Measurements from ENCODE around the gene HADHB. TPM values are rescaled to one million over a fixed set of nuclear protein-coding genes. Genes with fewer than 3 reads are reported as not detected.
"Not testable (repeated sequence)": the region's sequence is repeated elsewhere in the genome, so short reads cannot be mapped to it uniquely, and the experiment has no call there.

Gene HADHB
- total RNA-seq, 3 donors from 2014 or later: 144 to 186 (median 149) TPM

GRCh38 chr2:26300234-26300925 lies 55.6 kb downstream of the HADHB start:
- Histone ChIP-seq H3K4me3 (no peak overlapping the region), H3K4me1 (ENCODE audit: low read depth) (peaks cover 8% of the 10 kb centered on the region), H3K9me3 (no peaks in the 10 kb centered on the region), H3K36me3 (ENCODE audit: low read depth) (no peaks in the 10 kb centered on the region)
- TF ChIP-seq CTCF (IDR thresholded peaks at IDR 0.05): no peak
- intact Hi-C loops (cut with DNase I, micrococcal nuclease): no loop called here
- DNase-seq (peak in 2 of 3 donors; percentile 55 to 56), ATAC-seq (peak; percentile 53)

GRCh38 chr2:26302846-26303245 lies 58.1 kb downstream of the HADHB start:
- Histone ChIP-seq H3K4me1 (ENCODE audit: low read depth) (peaks cover 8% of the 10 kb centered on the region), H3K36me3 (ENCODE audit: low read depth) (no peaks in the 10 kb centered on the region), H3K4me3 (no peak overlapping the region), H3K9me3 (no peaks in the 10 kb centered on the region)
- intact Hi-C loops (cut with DNase I, micrococcal nuclease): no loop called here
- TF ChIP-seq CTCF (IDR thresholded peaks at IDR 0.05): no peak
- ATAC-seq (no peak), DNase-seq (no peak)

- intact Hi-C loops (cut with DNase I, micrococcal nuclease); H3K9me3 ChIP-seq; H3K36me3 ChIP-seq (ENCODE audit: low read depth); H3K4me3 ChIP-seq; H3K4me1 ChIP-seq (ENCODE audit: low read depth): not testable (repeated sequence)
- DNase-seq (peak in 1 of 3 donors; percentile 53), ATAC-seq (peak; percentile 69)
These were observed 60.4 kb downstream of the HADHB start for GRCh38 chr2:26305094-26305493.

GRCh38 chr2:26305540-26305939 lies 60.8 kb downstream of the HADHB start:
- DNase-seq: no peak
- intact Hi-C loops (cut with DNase I, micrococcal nuclease): no loop called here
- H3K36me3 ChIP-seq (ENCODE audit: low read depth): no peaks in the 10 kb centered on the region
- ATAC-seq: no peak
- H3K4me3 ChIP-seq: no peak overlapping the region
- no peak for TF ChIP-seq CTCF (IDR thresholded peaks at IDR 0.05)
- H3K9me3 ChIP-seq: no peaks in the 10 kb centered on the region
- H3K4me1 ChIP-seq (ENCODE audit: low read depth): no peaks in the 10 kb centered on the region

- no peak for ATAC-seq
- H3K9me3 ChIP-seq: no peaks in the 10 kb centered on the region
- H3K36me3 ChIP-seq (ENCODE audit: low read depth): no peaks in the 10 kb centered on the region
- no peak overlapping the region for H3K4me3 ChIP-seq
- no peak for DNase-seq
- intact Hi-C loops (cut with DNase I, micrococcal nuclease): no loop called here
- TF ChIP-seq CTCF (IDR thresholded peaks at IDR 0.05): no peak
- no peaks in the 10 kb centered on the region for H3K4me1 ChIP-seq (ENCODE audit: low read depth)
These were observed 65.2 kb downstream of the HADHB start for GRCh38 chr2:26309921-26310320.

GRCh38 chr2:26312471-26312870 lies 67.7 kb downstream of the HADHB start:
- TF ChIP-seq CTCF (IDR thresholded peaks at IDR 0.05): no peak
- Histone ChIP-seq H3K4me1 (ENCODE audit: low read depth) (no peaks in the 10 kb centered on the region), H3K9me3 (no peaks in the 10 kb centered on the region), H3K36me3 (ENCODE audit: low read depth) (no peaks in the 10 kb centered on the region), H3K4me3 (no peak overlapping the region)
- DNase-seq (no peak), ATAC-seq (no peak)
- intact Hi-C loops (cut with DNase I, micrococcal nuclease): no loop called here

Data from mucosa of descending colon (tissue), 3 donors.